Naive B cell (primary cell): ENCODE measurements around the gene MESD. TPM values are rescaled to one million over a fixed set of nuclear protein-coding genes. Genes with fewer than 3 reads are reported as not detected.

Experiments
- ATAC-seq, 2 donors: fragments of 150-1000 bp; cut with Tn5 transposase; 2 replicates each; pipeline ENCODE4 v1.10.0; 2021; ENCODE audit warnings: low read depth in 2 of 2, mild to moderate bottlenecking in 2 of 2, moderate library complexity in 2 of 2
- DNase-seq: peaks from one replicate; pipeline ENCODE4 v3.0.0; 2022
- H3K27ac Mint-ChIP-seq, 6 donors: one replicate each; pipeline ENCODE4 v1.8.0; 2020 to 2022; ENCODE audit warnings: mild to moderate bottlenecking in 6 of 6, mixed read lengths in 6 of 6, moderate library complexity in 5 of 6, inconsistent platforms in 2 of 6
- H3K27me3 Mint-ChIP-seq, 3 donors: one replicate each; pipeline ENCODE4 v1.8.0; 2021 to 2022; ENCODE audit warnings: mixed read lengths in 3 of 3, mild to moderate bottlenecking in 1 of 3
- H3K36me3 Mint-ChIP-seq, 2 donors: one replicate each; pipeline ENCODE4 v1.8.0; 2020 to 2022; ENCODE audit warnings: mixed read lengths in 2 of 2, inconsistent platforms in 1 of 2, mild to moderate bottlenecking in 1 of 2
- H3K4me1 Mint-ChIP-seq, 3 donors: one replicate each; pipeline ENCODE4 v1.8.0; 2020 to 2022; ENCODE audit warnings: mixed read lengths in 3 of 3, inconsistent platforms in 1 of 3, mild to moderate bottlenecking in 1 of 3, moderate library complexity in 1 of 3
- H3K4me3 Mint-ChIP-seq, 8 donors: one replicate each; pipeline ENCODE4 v1.8.0; 2020 to 2022; ENCODE audit warnings: mild to moderate bottlenecking in 8 of 8, mixed read lengths in 8 of 8, moderate library complexity in 8 of 8, inconsistent platforms in 2 of 8
- H3K9me3 Mint-ChIP-seq, 7 donors: one replicate each; pipeline ENCODE4 v1.8.0; 2020 to 2022; ENCODE audit warnings: mixed read lengths in 7 of 7, mild to moderate bottlenecking in 5 of 7, inconsistent platforms in 2 of 7, moderate library complexity in 1 of 7
- polyA plus RNA-seq, 6 donors: library from polyadenylated mRNA; unstranded; fragments of 300-500 nt; fragmentation: Illumina TruSeq; gene quantifications; one replicate each; pipeline ENCODE4 v1.2.3, GENCODE V29; 2021; ENCODE audit warnings: low read depth in 6 of 6

MESD gene
- 10 to 100 TPM; 16.0 to 24.8 (median 20.4) TPM for polyA plus RNA-seq

- DNase-seq (peak; percentile 91), ATAC-seq (peak; percentile 94 to 95)
- H3K9me3 Mint-ChIP-seq: no peaks in the 10 kb centered on the region
- no peaks in the 10 kb centered on the region for H3K27me3 Mint-ChIP-seq
- H3K36me3 Mint-ChIP-seq: peaks cover 0 to 4% of the 10 kb centered on the region in 2 donors
- peaks cover 32 to 59% (median 36%) of the 10 kb centered on the region in 3 donors for H3K4me1 Mint-ChIP-seq
- peak within 1 kb of the TSS; percentile 87 to 99 (median 97) for H3K27ac Mint-ChIP-seq
- H3K4me3 Mint-ChIP-seq: peak within 1 kb of the TSS; percentile 92 to 99 (median 97)
Observed at GRCh38 chr15:80989518-80990478, at the start of gene MESD. Gene MESD (minus strand): TSS chr15:80989819. CDS start chr15:80989791, 28 bp downstream.

- Mint-ChIP-seq H3K4me3 (no peak overlapping the region), H3K9me3 (no peaks in the 10 kb centered on the region), H3K36me3 (no peaks in the 10 kb centered on the region), H3K4me1 (peaks cover 0 to 5% (median 5%) of the 10 kb centered on the region in 3 donors), H3K27me3 (peaks cover 0 to 4% (median 0%) of the 10 kb centered on the region in 3 donors), H3K27ac (no peak overlapping the region)
- no peak for ATAC-seq
- DNase-seq: no peak
Observed at GRCh38 chr15:81038975-81039607, 49.5 kb upstream of the MESD start.

GRCh38 chr15:81037952-81038743 is 48.5 kb upstream of the MESD start:
- no peak overlapping the region for H3K4me3 Mint-ChIP-seq
- peaks cover 0 to 4% (median 0%) of the 10 kb centered on the region in 3 donors for H3K27me3 Mint-ChIP-seq
- no peak for ATAC-seq
- no peak for DNase-seq
- H3K27ac Mint-ChIP-seq: peak overlapping the region in 1 of 6 donors; percentile 56
- H3K9me3 Mint-ChIP-seq: no peaks in the 10 kb centered on the region
- peaks cover 0 to 5% (median 5%) of the 10 kb centered on the region in 3 donors for H3K4me1 Mint-ChIP-seq
- H3K36me3 Mint-ChIP-seq: no peaks in the 10 kb centered on the region

- H3K27me3 Mint-ChIP-seq: peaks cover 0 to 4% (median 0%) of the 10 kb centered on the region in 3 donors
- ATAC-seq (no peak), DNase-seq (no peak)
- H3K36me3 Mint-ChIP-seq: peaks cover 0 to 7% of the 10 kb centered on the region in 2 donors
- no peak overlapping the region for H3K4me3 Mint-ChIP-seq
- peaks cover 0 to 8% (median 2%) of the 10 kb centered on the region in 7 donors for H3K9me3 Mint-ChIP-seq
- H3K27ac Mint-ChIP-seq: no peak overlapping the region
- H3K4me1 Mint-ChIP-seq: peaks cover 14 to 17% (median 17%) of the 10 kb centered on the region in 3 donors
Observed at GRCh38 chr15:81033508-81033907, 43.9 kb upstream of the MESD start.

GRCh38 chr15:81032818-81033217 is 43.2 kb upstream of the MESD start:
- Mint-ChIP-seq H3K4me1 (peaks cover 14 to 17% (median 17%) of the 10 kb centered on the region in 3 donors), H3K27me3 (peaks cover 0 to 4% (median 0%) of the 10 kb centered on the region in 3 donors), H3K27ac (no peak overlapping the region), H3K4me3 (no peak overlapping the region), H3K36me3 (peaks cover 0 to 7% of the 10 kb centered on the region in 2 donors), H3K9me3 (peaks cover 0 to 8% (median 2%) of the 10 kb centered on the region in 7 donors)
- no peak for ATAC-seq
- no peak for DNase-seq

- peaks cover 0 to 8% (median 2%) of the 10 kb centered on the region in 7 donors for H3K9me3 Mint-ChIP-seq
- DNase-seq: no peak
- ATAC-seq: no peak
- peaks cover 0 to 4% (median 0%) of the 10 kb centered on the region in 3 donors for H3K27me3 Mint-ChIP-seq
- H3K4me3 Mint-ChIP-seq: no peak overlapping the region
- peak overlapping the region in 1 of 6 donors; percentile 2 for H3K27ac Mint-ChIP-seq
- peaks cover 0 to 7% of the 10 kb centered on the region in 2 donors for H3K36me3 Mint-ChIP-seq
- H3K4me1 Mint-ChIP-seq: peaks cover 14 to 17% (median 17%) of the 10 kb centered on the region in 3 donors
Observed at GRCh38 chr15:81032355-81032754, 42.7 kb upstream of the MESD start.

- ATAC-seq (no peak), DNase-seq (no peak)
- Mint-ChIP-seq H3K4me3 (no peak overlapping the region), H3K36me3 (peaks cover 0 to 7% of the 10 kb centered on the region in 2 donors), H3K4me1 (peaks cover 14 to 17% (median 17%) of the 10 kb centered on the region in 3 donors), H3K9me3 (peaks cover 0 to 8% (median 2%) of the 10 kb centered on the region in 7 donors), H3K27ac (peak overlapping the region in 1 of 6 donors; percentile 32), H3K27me3 (peaks cover 0 to 4% (median 0%) of the 10 kb centered on the region in 3 donors)
Observed at GRCh38 chr15:81031203-81031602, 41.6 kb upstream of the MESD start.

- peaks cover 0 to 7% of the 10 kb centered on the region in 2 donors for H3K36me3 Mint-ChIP-seq
- peaks cover 0 to 8% (median 2%) of the 10 kb centered on the region in 7 donors for H3K9me3 Mint-ChIP-seq
- H3K4me1 Mint-ChIP-seq: peaks cover 14 to 17% (median 17%) of the 10 kb centered on the region in 3 donors
- H3K4me3 Mint-ChIP-seq: peak overlapping the region in 1 of 8 donors; percentile 32
- H3K27ac Mint-ChIP-seq: no peak overlapping the region
- DNase-seq (no peak), ATAC-seq (no peak)
- peaks cover 0 to 4% (median 0%) of the 10 kb centered on the region in 3 donors for H3K27me3 Mint-ChIP-seq
Observed at GRCh38 chr15:81030301-81030750, 40.7 kb upstream of the MESD start.

GRCh38 chr15:81029414-81030300 is 40.0 kb upstream of the MESD start:
- H3K27ac Mint-ChIP-seq: no peak overlapping the region
- peaks cover 14 to 23% (median 17%) of the 10 kb centered on the region in 3 donors for H3K4me1 Mint-ChIP-seq
- peak overlapping the region in 1 of 8 donors; percentile 33 for H3K4me3 Mint-ChIP-seq
- H3K36me3 Mint-ChIP-seq: peaks cover 0 to 7% of the 10 kb centered on the region in 2 donors
- H3K27me3 Mint-ChIP-seq: peaks cover 0 to 4% (median 0%) of the 10 kb centered on the region in 3 donors
- peaks cover 0 to 8% (median 2%) of the 10 kb centered on the region in 7 donors for H3K9me3 Mint-ChIP-seq
- no peak for DNase-seq
- ATAC-seq: no peak

GRCh38 chr15:81026836-81027599 is 37.4 kb upstream of the MESD start:
- Mint-ChIP-seq H3K4me3 (no peak overlapping the region), H3K36me3 (peaks cover 0 to 7% of the 10 kb centered on the region in 2 donors), H3K9me3 (peaks cover 0 to 8% (median 3%) of the 10 kb centered on the region in 7 donors), H3K27me3 (peaks cover 0 to 4% (median 0%) of the 10 kb centered on the region in 3 donors), H3K4me1 (peaks cover 30 to 43% (median 35%) of the 10 kb centered on the region in 3 donors), H3K27ac (no peak overlapping the region)
- ATAC-seq (no peak), DNase-seq (no peak)

GRCh38 chr15:81025721-81026370 is 36.2 kb upstream of the MESD start:
- no peak overlapping the region for H3K4me3 Mint-ChIP-seq
- ATAC-seq: no peak
- no peak overlapping the region for H3K27ac Mint-ChIP-seq
- peaks cover 0 to 4% (median 0%) of the 10 kb centered on the region in 3 donors for H3K27me3 Mint-ChIP-seq
- H3K9me3 Mint-ChIP-seq: peaks cover 0 to 8% (median 3%) of the 10 kb centered on the region in 7 donors
- H3K36me3 Mint-ChIP-seq: peaks cover 0 to 7% of the 10 kb centered on the region in 2 donors
- H3K4me1 Mint-ChIP-seq: peaks cover 30 to 43% (median 35%) of the 10 kb centered on the region in 3 donors
- no peak for DNase-seq
